UCSD-AML1 (cell line): ENCODE data around the gene BMPR1B.

Experiments
- DNase-seq: peaks from one replicate; lab custom pipeline; 2025; ENCODE audit not compliant: unreplicated experiment; lab: John Stamatoyannopoulos, UW

BMPR1B gene

GRCh38 chr4:95084584-95084983, 326.8 kb downstream of the BMPR1B start:
- DNase-seq = no peak

DNA sequence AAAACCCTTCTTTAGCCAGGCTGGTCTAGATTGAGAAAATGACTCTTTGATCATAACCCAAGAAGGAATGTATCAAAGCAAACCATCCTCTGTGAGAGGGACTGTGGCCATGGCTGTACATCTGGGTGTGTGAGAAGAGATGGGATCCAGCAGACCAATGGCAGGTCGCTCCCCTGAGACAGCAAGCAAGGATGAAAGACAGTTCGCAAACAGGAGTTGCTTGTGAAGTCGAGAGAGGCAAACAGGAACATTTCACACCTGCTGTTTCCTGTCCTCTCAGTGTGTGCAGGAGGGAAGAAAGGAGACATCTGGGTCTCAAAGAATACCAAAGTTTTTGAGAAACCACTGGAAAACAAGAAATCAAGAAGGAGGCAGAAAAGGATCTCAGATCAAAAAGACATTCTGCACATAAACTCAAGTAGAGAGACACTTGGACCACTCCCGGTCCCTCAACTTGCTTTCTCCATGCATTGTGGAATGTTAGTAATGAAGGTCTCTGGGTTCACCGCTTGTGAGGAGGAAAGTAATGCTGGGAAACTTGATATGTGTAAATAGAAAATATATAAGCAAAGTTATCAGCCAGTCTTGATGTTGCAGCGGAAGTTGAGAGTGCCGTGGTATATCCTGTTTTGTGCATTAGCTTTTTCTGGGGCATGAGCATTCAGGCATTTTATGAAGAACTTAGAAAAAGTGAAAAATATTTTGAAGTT, 327.5 kb downstream of the BMPR1B start:
- no peak for DNase-seq

- DNase-seq = no peak
These were observed 328.8 kb downstream of the BMPR1B start for GRCh38 chr4:95086551-95086950.

DNA sequence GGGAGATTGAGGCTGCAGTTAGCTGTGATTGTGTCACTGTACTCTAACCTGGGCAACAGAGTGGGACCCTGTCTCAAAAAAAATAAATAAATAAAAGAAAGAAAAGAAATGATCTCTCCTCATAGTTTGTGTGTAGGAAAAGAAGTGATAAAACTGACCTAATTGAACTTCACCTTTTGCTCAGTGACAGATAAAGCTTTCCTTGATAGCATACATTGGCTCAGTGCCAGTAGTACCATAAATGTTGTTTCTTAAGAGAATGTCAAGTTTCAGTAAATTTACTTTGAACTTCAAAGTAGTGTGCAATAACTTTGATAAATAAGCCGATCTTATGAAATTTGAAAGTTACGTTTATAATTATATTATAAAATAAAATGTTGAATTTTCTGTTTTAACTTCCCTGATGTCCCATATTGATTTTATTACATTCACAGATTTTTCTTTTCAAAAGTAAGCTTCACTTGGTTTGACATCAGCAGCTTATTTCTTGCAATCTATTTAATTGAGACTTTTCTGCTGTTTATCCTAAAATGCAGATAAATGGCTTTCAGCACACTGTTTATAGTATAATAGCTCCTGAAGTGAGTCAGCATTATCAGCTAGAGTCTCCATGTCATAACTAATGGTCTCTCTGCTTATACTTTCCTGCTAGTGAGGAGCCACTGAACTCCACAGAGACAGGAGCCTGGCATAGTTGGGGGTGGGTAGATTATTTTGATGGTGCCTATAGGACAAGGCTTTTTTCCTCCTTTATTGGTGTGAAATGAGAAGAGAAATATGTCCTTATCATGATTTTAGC, 330.1 kb downstream of the BMPR1B start:
- DNase-seq = no peak

DNA sequence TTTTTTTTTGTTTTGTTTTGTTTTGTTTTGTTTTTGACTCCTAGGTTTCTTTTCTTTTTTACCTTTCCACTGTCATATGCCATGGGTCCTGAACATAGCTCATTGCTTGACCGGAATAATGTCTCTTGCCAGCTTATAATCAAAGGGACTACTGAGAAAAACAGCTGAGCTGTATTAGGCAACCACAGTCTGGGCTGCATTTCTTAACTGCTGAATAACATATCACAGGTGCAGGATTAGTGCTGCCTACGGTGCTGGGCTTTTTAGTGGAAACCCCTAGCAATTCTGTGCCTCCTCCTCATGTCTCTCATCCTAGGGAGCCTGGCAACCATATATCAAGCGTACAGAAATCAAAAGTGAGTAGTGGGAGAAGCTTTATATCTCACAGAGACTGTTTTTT, 333.5 kb downstream of the BMPR1B start:
- no peak for DNase-seq

DNA sequence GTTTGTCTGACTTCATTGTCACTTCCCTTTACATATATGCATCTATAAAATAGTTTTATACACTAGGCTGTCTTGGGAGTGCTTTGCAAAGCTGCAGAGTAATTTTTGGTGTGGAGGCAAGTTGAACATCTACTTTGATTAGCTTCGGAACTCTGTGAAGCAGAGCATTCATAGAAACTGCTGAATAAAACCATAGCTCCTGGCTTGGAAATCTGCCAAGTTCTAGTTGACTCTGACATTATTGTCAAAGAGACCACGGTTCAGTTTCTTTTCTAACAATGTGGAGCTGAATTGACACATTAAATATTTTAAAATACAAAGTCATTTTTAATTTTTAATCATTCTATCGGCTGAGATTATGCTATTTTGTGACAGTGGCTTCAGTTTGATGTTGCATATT, 335.0 kb downstream of the BMPR1B start:
- no peak for DNase-seq

- no peak for DNase-seq
These were observed 335.7 kb downstream of the BMPR1B start for GRCh38 chr4:95093460-95093859.

DNA sequence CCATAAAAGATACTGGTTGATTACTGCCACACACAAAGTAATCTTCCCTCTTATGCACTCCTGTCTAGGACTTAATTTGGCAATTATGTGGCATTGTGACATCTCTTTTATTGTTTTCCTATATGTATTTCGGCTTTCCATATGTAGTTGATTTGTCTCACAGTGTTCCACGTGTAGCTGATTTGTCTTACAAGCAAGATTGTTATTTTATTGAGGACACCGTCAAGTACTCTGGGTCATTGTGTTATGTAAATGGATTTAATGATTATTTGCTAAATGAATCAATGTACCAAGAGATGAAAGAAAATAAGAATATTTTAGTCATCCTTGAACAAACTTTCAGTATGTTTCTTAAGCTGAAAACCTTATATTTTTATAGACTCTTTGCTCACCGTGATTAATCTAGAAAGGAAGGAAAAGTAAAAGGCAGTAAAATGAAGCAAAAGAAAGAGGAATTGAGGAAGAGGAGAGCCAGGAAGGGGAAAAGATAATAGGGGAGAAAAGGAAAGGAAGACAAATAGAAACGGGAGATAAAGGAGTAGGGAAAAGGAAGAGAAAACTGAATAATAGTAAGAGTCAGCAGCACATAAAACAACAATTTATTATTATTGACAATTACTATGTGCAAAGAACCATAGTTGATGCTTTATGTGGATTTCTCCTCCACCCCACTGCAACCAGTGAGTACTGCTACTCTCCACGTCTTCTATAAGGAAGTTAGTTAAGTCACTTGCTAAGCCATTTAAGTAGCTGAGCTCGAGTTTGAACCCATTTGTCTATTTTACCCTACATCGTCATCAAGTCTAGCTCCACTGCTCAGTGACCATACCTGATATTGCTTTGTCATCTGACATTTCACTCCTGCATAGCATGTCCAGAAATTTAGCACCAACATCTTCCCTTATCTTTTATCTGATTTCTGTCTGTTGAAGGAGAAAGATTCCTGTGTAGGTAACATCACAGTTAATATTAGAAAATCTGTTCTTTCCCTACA, 336.5 kb downstream of the BMPR1B start:
- DNase-seq = no peak

GRCh38 chr4:95095348-95095974, 337.7 kb downstream of the BMPR1B start:
- no peak for DNase-seq

- DNase-seq = no peak
These were observed 344.5 kb downstream of the BMPR1B start for GRCh38 chr4:95102162-95102790.

DNA sequence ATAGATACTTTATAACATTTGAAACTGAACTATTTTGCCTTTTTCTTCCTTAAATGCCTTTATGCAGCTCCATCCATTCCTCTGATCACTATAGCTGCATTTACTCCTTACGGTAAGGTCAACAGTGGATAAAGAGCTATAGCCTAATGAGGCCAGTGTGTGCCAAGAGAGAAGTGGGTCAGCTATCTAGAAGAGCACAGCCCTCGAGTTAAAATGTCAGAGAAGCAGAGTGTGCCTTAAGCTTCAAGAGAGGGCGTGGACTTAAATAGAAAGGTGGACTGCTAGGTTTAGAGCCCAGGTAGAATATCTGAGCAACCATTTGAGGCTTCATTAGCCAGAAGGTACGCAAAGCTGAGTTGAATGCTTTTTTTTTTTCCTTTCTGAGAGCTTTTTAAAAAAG, 347.4 kb downstream of the BMPR1B start:
- no peak for DNase-seq

- no peak for DNase-seq
These were observed 348.2 kb downstream of the BMPR1B start for GRCh38 chr4:95105983-95106382.

GRCh38 chr4:95106408-95106928, 348.7 kb downstream of the BMPR1B start:
- no peak for DNase-seq

- no peak for DNase-seq
These were observed 349.2 kb downstream of the BMPR1B start for GRCh38 chr4:95107004-95107403.

DNA sequence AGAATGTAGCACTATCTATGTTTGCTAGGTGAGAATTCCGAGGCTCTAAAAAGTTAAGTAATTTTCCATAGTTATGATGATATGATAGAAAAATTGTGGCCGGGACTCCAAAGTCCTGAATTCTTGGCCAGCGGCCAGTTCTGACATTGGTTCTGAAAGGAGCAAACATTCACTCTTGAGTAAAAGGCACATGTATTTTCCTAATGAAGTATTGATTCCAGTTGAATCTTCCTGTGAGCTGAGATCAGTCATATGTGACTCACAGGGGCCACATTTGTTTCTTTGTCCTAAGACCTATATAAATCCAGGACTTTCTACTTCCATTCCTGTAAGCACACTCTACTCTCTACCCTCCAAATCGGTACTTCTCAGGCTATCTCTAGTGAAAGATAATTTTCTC, 349.9 kb downstream of the BMPR1B start:
- no peak for DNase-seq

DNA sequence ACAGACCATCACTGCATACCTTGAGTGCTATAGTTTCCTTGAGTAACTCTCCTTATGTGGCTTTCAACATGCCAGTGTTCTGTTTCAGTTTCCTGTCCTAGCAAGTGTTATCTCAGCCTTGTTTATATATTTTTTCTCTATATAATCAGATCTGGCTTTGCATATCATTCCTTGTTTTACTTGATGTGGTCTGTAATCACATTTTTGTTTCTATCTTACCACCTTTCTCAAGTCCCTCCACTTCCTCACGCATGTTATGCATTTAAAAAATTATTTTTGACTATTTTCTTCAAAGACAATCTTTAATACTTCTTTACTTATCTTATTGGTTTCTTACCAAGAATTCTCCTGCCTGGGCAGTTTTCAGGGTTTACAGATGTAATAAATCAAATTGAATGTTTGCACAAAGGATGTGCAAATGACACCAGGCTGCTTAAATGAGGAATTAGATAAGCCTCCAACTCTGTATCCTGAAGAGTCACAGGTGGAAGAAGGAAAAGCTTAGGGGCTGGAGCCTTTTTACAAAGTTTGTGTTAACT, 351.2 kb downstream of the BMPR1B start:
- no peak for DNase-seq

- DNase-seq = no peak
These were observed 356.8 kb downstream of the BMPR1B start for GRCh38 chr4:95114521-95114920.

DNA sequence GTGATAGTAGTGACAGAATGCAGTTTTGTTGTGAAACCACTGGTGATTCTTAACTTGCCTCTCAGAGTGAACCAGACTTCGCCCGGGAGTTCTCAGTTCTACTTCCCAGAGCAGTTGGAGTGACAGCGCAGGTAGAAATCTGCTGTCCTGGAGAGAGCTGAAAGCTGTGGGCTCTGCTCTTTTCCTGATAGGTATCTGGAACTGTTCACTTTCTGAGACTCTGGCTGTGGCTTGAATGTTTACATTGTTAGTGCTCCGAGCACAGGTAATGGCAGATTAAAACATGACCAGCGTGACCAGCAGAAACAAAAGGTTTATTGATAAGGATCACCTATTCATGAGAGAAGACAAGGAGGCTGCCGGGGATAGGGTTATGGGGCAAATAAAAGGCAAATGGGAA, 360.7 kb downstream of the BMPR1B start:
- DNase-seq = no peak

- DNase-seq = no peak
These were observed 362.7 kb downstream of the BMPR1B start for GRCh38 chr4:95120456-95120855.

- no peak for DNase-seq
These were observed 364.2 kb downstream of the BMPR1B start for GRCh38 chr4:95122001-95122400.
